Inferior parietal cortex (tissue), 1 donor: ENCODE results near the gene ADAM23.

Experiments used
- DNase-seq: peaks from one replicate; pipeline ENCODE4 v3.0.0-alpha.2; 2016; ENCODE audit errors: extremely low spot score

The ADAM23 gene

GRCh38 chr2:206642075-206643025 lies 199.0 kb downstream of the ADAM23 start, which contains the start of gene FAM237A:
FAM237A (plus strand) TSS chr2:206642487; CDS start chr2:206644237, 1,750 bp downstream.
- peak; percentile 29 for DNase-seq

- no peak for DNase-seq
Observed at GRCh38 chr2:206647985-206648384, 204.7 kb downstream of the ADAM23 start.

GRCh38 chr2:206657087-206657486 lies 213.8 kb downstream of the ADAM23 start:
- DNase-seq = no peak

GRCh38 chr2:206665251-206665650 lies 221.9 kb downstream of the ADAM23 start:
- DNase-seq = no peak
